GM13977 (cell line): ENCODE measurements around the gene FAM78B.

Experiments used
- DNase-seq: peaks from one replicate; pipeline ENCODE4 v3.0.0; 2012; ENCODE audit warnings: low spot score
- in situ Hi-C: fragments of 300-500 bp; cut with MboI; formaldehyde crosslinking; loops from one replicate; pipeline ENCODE4 v1.12.0; 2022; ENCODE audit warnings: low sequenced_read_pairs, low pct_unique_long_range_greater_than_20kb, mixed read lengths, inconsistent platforms; ENCODE audit not compliant: unreplicated experiment
- TF ChIP-seq, protein P1 (sequence below): IDR thresholded peaks from 2 replicates; pipeline ENCODE4 v1.5.1; 2012; ENCODE audit warnings: mild to moderate bottlenecking, control low read depth; ENCODE audit not compliant: insufficient read depth; ENCODE audit errors: extremely low read depth, missing control alignments

The FAM78B gene

GRCh38 chr1:166120281-166120680 is 46.5 kb downstream of the FAM78B start:
- in situ Hi-C loops = no loop called here
- DNase-seq = no peak
- TF ChIP-seq, protein P1, sequence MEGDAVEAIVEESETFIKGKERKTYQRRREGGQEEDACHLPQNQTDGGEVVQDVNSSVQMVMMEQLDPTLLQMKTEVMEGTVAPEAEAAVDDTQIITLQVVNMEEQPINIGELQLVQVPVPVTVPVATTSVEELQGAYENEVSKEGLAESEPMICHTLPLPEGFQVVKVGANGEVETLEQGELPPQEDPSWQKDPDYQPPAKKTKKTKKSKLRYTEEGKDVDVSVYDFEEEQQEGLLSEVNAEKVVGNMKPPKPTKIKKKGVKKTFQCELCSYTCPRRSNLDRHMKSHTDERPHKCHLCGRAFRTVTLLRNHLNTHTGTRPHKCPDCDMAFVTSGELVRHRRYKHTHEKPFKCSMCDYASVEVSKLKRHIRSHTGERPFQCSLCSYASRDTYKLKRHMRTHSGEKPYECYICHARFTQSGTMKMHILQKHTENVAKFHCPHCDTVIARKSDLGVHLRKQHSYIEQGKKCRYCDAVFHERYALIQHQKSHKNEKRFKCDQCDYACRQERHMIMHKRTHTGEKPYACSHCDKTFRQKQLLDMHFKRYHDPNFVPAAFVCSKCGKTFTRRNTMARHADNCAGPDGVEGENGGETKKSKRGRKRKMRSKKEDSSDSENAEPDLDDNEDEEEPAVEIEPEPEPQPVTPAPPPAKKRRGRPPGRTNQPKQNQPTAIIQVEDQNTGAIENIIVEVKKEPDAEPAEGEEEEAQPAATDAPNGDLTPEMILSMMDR = no peak

DNA sequence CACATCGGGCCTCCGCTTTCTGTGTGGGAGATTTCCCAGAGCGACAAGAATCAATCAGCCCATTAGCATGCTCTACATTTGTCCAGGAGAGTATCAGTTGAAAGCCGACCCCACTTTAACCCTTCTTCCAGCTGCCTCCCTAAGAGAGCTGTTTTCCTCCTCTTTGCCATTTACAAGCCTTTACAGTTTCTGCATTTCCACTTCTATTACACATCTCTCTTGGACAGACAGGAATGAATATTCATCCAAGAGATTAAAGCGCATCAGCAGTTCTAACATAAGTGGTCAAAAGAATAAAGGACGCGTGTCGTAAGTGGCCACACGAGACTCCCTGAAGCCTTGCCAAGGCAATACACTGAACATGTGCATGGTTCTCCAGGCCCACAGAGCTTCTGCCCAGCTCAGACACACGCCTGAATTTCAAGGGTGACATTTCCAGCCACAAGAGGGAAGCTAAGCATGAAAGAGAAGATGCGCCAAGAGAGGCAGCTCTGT is 47.3 kb downstream of the FAM78B start:
- in situ Hi-C loops = no loop called here
- DNase-seq = no peak
- TF ChIP-seq, protein P1 = no peak

DNA sequence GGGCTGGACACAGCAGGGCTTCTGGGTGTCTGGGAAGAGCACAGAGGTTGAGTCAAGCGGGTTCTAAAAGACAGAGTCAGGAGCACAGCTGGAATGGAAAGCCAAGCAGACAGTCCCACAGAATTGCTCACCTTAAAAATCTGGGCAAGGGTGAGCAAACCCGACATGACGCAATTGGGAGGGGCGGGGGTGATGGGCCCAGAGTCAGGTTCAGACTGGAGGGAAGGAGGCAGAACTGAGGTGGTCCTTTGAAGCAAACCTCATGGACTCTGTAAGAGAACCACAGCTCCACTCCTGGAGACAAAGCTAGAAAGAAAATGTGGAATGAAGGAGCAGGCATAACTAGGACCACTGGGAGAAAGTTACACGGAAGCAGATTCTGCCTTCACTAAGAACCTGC is 49.0 kb downstream of the FAM78B start:
- TF ChIP-seq, protein P1 = no peak
- in situ Hi-C loops = no loop called here

GRCh38 chr1:166116026-166116425 is 50.8 kb downstream of the FAM78B start:
- DNase-seq = no peak
- TF ChIP-seq, protein P1 = no peak
- in situ Hi-C loops = no loop called here

More for the DNA sequence above, 49.0 kb downstream of the FAM78B start:
- DNase-seq = no peak

DNA sequence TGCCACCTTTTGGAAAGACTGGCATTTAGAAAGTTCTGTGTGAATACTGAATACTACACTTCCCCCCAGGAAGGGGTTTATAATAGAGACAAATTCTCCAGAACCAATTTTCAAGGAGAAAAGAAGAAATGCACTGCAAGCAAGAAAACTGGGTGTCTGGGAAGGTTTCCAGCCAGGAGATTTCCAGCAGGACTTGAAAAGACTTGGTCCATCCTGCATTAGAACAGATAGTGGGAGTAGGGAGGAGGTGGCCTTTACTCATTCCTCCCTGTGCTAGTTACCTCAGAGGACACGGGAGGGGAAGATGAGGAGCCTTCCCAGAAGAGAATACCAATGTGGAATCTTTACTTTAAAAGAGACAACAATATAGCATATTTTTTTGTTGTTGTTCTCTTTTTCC is 52.4 kb downstream of the FAM78B start:
- in situ Hi-C loops = no loop called here
- TF ChIP-seq, protein P1 = no peak
- DNase-seq = no peak

GRCh38 chr1:166113630-166114029 is 53.2 kb downstream of the FAM78B start:
- in situ Hi-C loops = no loop called here
- no peak for DNase-seq
- TF ChIP-seq, protein P1 = no peak

DNA sequence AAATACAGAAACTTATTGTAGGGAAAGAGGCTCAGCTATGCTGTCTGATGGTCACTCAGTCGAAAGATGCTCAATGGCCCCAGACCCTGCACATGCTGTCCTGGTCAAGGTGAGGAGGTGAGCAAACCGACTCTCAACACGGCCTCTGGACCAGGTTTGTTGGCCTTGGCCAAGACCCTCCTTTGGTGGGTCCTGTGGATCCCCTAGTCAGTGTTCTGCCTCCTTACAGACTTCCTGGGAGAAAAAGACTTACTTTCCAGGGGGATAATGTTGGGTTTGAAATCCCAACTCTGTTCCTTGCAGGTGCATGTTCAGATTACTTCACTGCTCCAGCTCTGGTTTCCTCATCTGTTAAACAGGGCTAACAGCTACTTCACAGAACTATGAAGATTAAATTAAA is 53.8 kb downstream of the FAM78B start:
- in situ Hi-C loops = no loop called here
- TF ChIP-seq, protein P1 = no peak
- DNase-seq = no peak
